A673 (cell line): ENCODE measurements around the gene TMPRSS6.

Experiments used
- EZH2 ChIP-seq: fragments of 200-600 bp; sonication (generic); IDR thresholded peaks from 2 replicates; pipeline ENCODE4 v1.6.1; 2017; ENCODE audit warnings: borderline replicate concordance, low read depth, mild to moderate bottlenecking, mixed read lengths, antibody characterized with exemption, low read length; ENCODE audit not compliant: poor library complexity, severe bottlenecking
- TF ChIP-seq, protein P1 (sequence below): fragments of 300-800, 200-600 bp; sonication (generic); conservative IDR thresholded peaks from 2 replicates; pipeline ENCODE4 v1.5.1; 2017; ENCODE audit warnings: low read depth, mild to moderate bottlenecking, antibody characterized with exemption, low read length, moderate library complexity, mixed read lengths

DNA sequence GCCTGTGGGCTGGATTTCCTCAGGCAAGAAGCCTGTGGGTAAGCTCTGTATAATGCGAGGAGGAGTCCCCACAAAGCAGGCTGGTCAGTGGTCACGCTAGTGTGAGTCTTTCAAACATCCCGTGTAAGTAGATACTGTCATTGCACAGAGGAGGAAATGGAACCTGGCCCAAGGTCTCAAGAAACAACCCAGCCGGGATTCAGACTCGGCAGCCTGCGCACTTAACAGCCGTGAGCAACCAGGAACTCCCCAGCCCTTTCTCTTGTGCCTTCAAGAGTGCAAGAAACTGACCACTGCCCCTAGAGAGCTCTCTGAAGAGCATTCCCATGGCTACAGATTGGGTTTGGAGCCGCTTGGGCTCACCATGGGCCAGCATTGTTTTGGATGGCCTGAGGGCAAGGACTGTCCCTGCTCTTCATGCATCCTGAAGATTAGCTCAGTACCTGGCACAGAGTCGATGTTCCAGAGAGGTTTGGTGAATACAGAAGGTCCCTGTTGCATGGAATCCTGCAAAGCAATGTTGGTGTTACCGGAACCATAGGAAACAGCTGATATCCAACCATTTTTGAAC, 83.9 kb downstream of the TMPRSS6 start:
- no peak for TF ChIP-seq EZH2
- TF ChIP-seq, protein P1, sequence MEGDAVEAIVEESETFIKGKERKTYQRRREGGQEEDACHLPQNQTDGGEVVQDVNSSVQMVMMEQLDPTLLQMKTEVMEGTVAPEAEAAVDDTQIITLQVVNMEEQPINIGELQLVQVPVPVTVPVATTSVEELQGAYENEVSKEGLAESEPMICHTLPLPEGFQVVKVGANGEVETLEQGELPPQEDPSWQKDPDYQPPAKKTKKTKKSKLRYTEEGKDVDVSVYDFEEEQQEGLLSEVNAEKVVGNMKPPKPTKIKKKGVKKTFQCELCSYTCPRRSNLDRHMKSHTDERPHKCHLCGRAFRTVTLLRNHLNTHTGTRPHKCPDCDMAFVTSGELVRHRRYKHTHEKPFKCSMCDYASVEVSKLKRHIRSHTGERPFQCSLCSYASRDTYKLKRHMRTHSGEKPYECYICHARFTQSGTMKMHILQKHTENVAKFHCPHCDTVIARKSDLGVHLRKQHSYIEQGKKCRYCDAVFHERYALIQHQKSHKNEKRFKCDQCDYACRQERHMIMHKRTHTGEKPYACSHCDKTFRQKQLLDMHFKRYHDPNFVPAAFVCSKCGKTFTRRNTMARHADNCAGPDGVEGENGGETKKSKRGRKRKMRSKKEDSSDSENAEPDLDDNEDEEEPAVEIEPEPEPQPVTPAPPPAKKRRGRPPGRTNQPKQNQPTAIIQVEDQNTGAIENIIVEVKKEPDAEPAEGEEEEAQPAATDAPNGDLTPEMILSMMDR = no peak
